SK-N-SH treated with all-trans-retinoic acid at 6 μM for 48 hours (cell line): ENCODE data around the gene C9orf50.

ENCODE experiments used
- ATAC-seq: fragments of 200-7000 bp; cut with Tn5 transposase; 3 replicates; pipeline ENCODE4 v1.9.1; 2020; ENCODE audit warnings: mild to moderate bottlenecking, moderate library complexity
- ARNTL ChIP-seq: fragments of 450-650 bp; formaldehyde crosslinking; IDR thresholded peaks from 2 replicates; pipeline ENCODE4 v1.5.0; 2020; ENCODE audit warnings: low read depth, mild to moderate bottlenecking, moderate library complexity, borderline replicate concordance
- BACH2 ChIP-seq: fragments of 250-450 bp; sonication (Bioruptor Pico); IDR thresholded peaks from 2 replicates; pipeline ENCODE4 v1.9.0; 2021; ENCODE audit warnings: mild to moderate bottlenecking, borderline replicate concordance
- CREB5 ChIP-seq: fragments of 250-450 bp; sonication (Bioruptor Pico); IDR thresholded peaks from 2 replicates; pipeline ENCODE4 v1.5.1; 2020; ENCODE audit warnings: low read depth, mild to moderate bottlenecking, moderate library complexity
- CSDC2 ChIP-seq: fragments of 250-450 bp; sonication (Bioruptor Pico); IDR thresholded peaks from 2 replicates; pipeline ENCODE4 v1.5.0; 2020; ENCODE audit warnings: mild to moderate bottlenecking, moderate library complexity
- GLIS3 ChIP-seq: fragments of 250-450 bp; sonication (Bioruptor Pico); IDR thresholded peaks from 2 replicates; pipeline ENCODE4 v1.5.0; 2020; ENCODE audit warnings: mild to moderate bottlenecking, moderate library complexity
- ISL1 ChIP-seq: fragments of 250-450 bp; sonication (Bioruptor Pico); IDR thresholded peaks from 2 replicates; pipeline ENCODE4 v2.1.2; 2022; ENCODE audit warnings: mild to moderate bottlenecking, moderate library complexity
- OSR1 ChIP-seq: fragments of 250-450 bp; sonication (Bioruptor Pico); IDR thresholded peaks from 2 replicates; pipeline ENCODE4 v1.8.0; 2022; ENCODE audit warnings: moderate library complexity, mild to moderate bottlenecking, inconsistent platforms
- PATZ1 ChIP-seq: fragments of 250-450 bp; sonication (Bioruptor Pico); IDR thresholded peaks from 2 replicates; pipeline ENCODE4 v1.8.0; 2020; ENCODE audit warnings: mild to moderate bottlenecking, moderate library complexity, borderline replicate concordance
- POU6F1 ChIP-seq: fragments of 250-450 bp; sonication (Bioruptor Pico); IDR thresholded peaks from 2 replicates; pipeline ENCODE4 v1.8.0; 2021; ENCODE audit warnings: low read depth, mild to moderate bottlenecking, moderate library complexity, borderline replicate concordance
- PPARA ChIP-seq: fragments of 250-450 bp; sonication (Bioruptor Pico); IDR thresholded peaks from 2 replicates; pipeline ENCODE4 v1.5.0; 2020; ENCODE audit warnings: mild to moderate bottlenecking, borderline replicate concordance
- RARB ChIP-seq: fragments of 250-450 bp; sonication (Bioruptor Pico); IDR thresholded peaks from 2 replicates; pipeline ENCODE4 v1.8.0; 2021; ENCODE audit warnings: mild to moderate bottlenecking, moderate library complexity
- SNAI2 ChIP-seq: fragments of 250-450 bp; sonication (Bioruptor Pico); IDR thresholded peaks from 2 replicates; pipeline ENCODE4 v1.5.0; 2020; ENCODE audit warnings: mild to moderate bottlenecking, moderate library complexity
- TCF4 ChIP-seq: fragments of 250-450 bp; sonication (Bioruptor Pico); IDR thresholded peaks from 2 replicates; pipeline ENCODE4 v1.8.0; 2021; ENCODE audit warnings: mild to moderate bottlenecking, moderate library complexity, borderline replicate concordance
- TSHZ2 ChIP-seq: fragments of 250-450 bp; sonication (Bioruptor Pico); IDR thresholded peaks from 2 replicates; pipeline ENCODE4 v1.5.0; 2020; ENCODE audit warnings: mild to moderate bottlenecking, moderate library complexity
- ZC3H10 ChIP-seq: fragments of 250-450 bp; sonication (Bioruptor Pico); IDR thresholded peaks from 2 replicates; pipeline ENCODE4 v1.5.1; 2021; ENCODE audit warnings: mild to moderate bottlenecking, moderate library complexity
- ZFP3 ChIP-seq: fragments of 250-450 bp; sonication (Bioruptor Pico); IDR thresholded peaks from 2 replicates; pipeline ENCODE4 v1.5.0; 2020; ENCODE audit warnings: mild to moderate bottlenecking, moderate library complexity
- ZNF565 ChIP-seq: fragments of 450-650 bp; formaldehyde crosslinking; conservative IDR thresholded peaks from 2 replicates; pipeline ENCODE4 v1.5.0; 2020; ENCODE audit warnings: low read depth, mild to moderate bottlenecking, moderate library complexity
- ZNF8 ChIP-seq: fragments of 450-650 bp; formaldehyde crosslinking; IDR thresholded peaks from 2 replicates; pipeline ENCODE4 v1.5.0; 2020; ENCODE audit warnings: mild to moderate bottlenecking, moderate library complexity

Gene C9orf50

GRCh38 chr9:129604056-129604765, 16.7 kb downstream of the C9orf50 start (continued):
- TF ChIP-seq TSHZ2 (CRISPR knock-in tag) (no peak), ZFP3 (CRISPR knock-in tag) (no peak), PPARA (no peak), ZC3H10 (CRISPR knock-in tag) (no peak), PATZ1 (CRISPR knock-in tag) (no peak), TCF4 (no peak), ZNF8 (no peak), CREB5 (CRISPR knock-in tag) (no peak)

- TF ChIP-seq ISL1 (CRISPR knock-in tag) (no peak), SNAI2 (CRISPR knock-in tag) (no peak), PPARA (no peak), ZFP3 (CRISPR knock-in tag) (no peak), ARNTL (CRISPR knock-in tag) (no peak), CSDC2 (CRISPR knock-in tag) (no peak)
- no peak for ATAC-seq
Observed at GRCh38 chr9:129602598-129603415, 18.1 kb downstream of the C9orf50 start.

- no peak for ATAC-seq
- TF ChIP-seq SNAI2 (CRISPR knock-in tag): no peak
- TF ChIP-seq TCF4: no peak
- TF ChIP-seq BACH2: no peak
Observed at GRCh38 chr9:129601082-129601674, 19.7 kb downstream of the C9orf50 start.

- TF ChIP-seq PATZ1 (CRISPR knock-in tag): no peak
- TF ChIP-seq POU6F1 (CRISPR knock-in tag): no peak
- TF ChIP-seq OSR1: no peak
- no peak for TF ChIP-seq GLIS3
- no peak for TF ChIP-seq ZFP3 (CRISPR knock-in tag)
- no peak for TF ChIP-seq BACH2
- no peak for TF ChIP-seq SNAI2 (CRISPR knock-in tag)
- no peak for TF ChIP-seq ZC3H10 (CRISPR knock-in tag)
- no peak for TF ChIP-seq PPARA
- TF ChIP-seq RARB (CRISPR knock-in tag): no peak
- TF ChIP-seq ZNF565 (CRISPR knock-in tag): no peak
- no peak for ATAC-seq
Observed at GRCh38 chr9:129598089-129598596, 22.8 kb downstream of the C9orf50 start.
